IPS-18a (cell line): Measurements from ENCODE around the gene CDH4.

Source experiments
- H3K27ac ChIP-seq: one replicate; pipeline ENCODE4 v1.5.1; 2013; ENCODE audit warnings: low read length
- H3K27me3 ChIP-seq: one replicate; pipeline ENCODE4 v1.6.1; 2013; ENCODE audit warnings: mild to moderate bottlenecking, low read length; ENCODE audit not compliant: control insufficient read depth, insufficient read depth
- H3K36me3 ChIP-seq: one replicate; pipeline ENCODE4 v1.6.1; 2013; ENCODE audit warnings: low read depth, low read length; ENCODE audit not compliant: control insufficient read depth
- H3K4me1 ChIP-seq: one replicate; pipeline ENCODE4 v1.6.1; 2013; ENCODE audit warnings: low read depth, low read length; ENCODE audit not compliant: control insufficient read depth
- H3K4me3 ChIP-seq: one replicate; pipeline ENCODE4 v1.5.1; 2013; ENCODE audit warnings: low read length
- H3K9ac ChIP-seq: one replicate; pipeline ENCODE4 v1.6.1; 2013; ENCODE audit warnings: mild to moderate bottlenecking, low read length, moderate library complexity
- H3K9me3 ChIP-seq: one replicate; pipeline ENCODE4 v1.6.1; 2013; ENCODE audit warnings: low read depth, low read length; ENCODE audit not compliant: control insufficient read depth

The CDH4 gene

DNA sequence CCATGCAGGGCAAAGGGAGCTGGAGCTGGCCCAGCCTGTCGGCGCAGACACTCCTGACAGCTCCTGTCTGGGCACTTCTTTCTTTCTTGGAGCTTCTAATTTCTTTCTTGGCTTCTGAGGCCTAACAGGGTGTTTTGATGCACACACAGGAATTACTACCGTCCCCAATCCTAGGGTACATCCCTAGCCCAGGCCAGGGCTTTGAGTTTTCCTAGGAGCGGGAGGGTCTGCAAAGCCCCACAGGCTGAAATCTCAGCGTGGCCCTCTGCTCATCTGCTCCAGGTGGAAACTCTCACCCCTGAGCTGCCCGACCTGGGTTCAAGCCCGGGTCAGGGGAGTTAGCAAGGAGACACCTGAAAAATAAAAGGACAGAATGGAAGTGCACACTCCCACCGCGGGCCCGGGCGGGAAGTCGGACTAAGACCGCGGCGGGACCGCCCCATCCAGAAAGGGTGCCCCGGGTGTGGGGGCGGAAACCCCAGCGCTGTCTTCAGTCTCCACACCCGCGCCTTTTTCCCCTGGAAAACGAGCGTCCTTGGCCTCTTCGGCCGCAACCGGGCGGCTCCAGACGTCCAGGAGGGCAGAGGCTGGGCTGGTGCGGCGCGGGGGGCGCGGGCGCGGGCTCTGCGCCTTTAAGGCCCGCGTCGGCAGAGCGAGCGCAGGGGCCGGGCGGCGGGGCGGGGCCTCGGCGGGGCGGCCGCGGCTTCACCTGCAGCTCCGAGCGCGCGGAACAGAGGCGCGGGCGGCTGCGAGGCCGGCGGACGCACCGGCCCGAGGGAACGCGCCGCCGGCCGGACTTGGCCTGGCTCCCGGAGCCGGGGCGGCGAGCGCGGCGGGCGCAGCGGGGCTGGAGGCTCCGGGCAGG, at the start of gene CDH4:
TSS of gene CDH4 (plus strand) at position 733 of the 865 bp plus-strand sequence.
- Histone ChIP-seq H3K27ac (no peak within 1 kb of the TSS), H3K4me1 (peaks cover 7% of the 10 kb centered on the region), H3K9me3 (no peaks in the 10 kb centered on the region), H3K4me3 (peak within 1 kb of the TSS; percentile 54), H3K9ac (no peak within 1 kb of the TSS), H3K36me3 (peaks cover 9% of the 10 kb centered on the region), H3K27me3 (peaks cover 90% of the 10 kb centered on the region)

GRCh38 chr20:61203320-61203719, 48.7 kb upstream of the CDH4 start:
- no peaks in the 10 kb centered on the region for H3K4me1 ChIP-seq
- H3K9me3 ChIP-seq: no peaks in the 10 kb centered on the region
- no peaks in the 10 kb centered on the region for H3K36me3 ChIP-seq
- H3K9ac ChIP-seq: no peak overlapping the region
- no peak overlapping the region for H3K4me3 ChIP-seq
- no peak overlapping the region for H3K27ac ChIP-seq
- peaks cover 46% of the 10 kb centered on the region for H3K27me3 ChIP-seq

- H3K4me3 ChIP-seq: no peak overlapping the region
- H3K27ac ChIP-seq: no peak overlapping the region
- H3K9ac ChIP-seq: no peak overlapping the region
- H3K4me1 ChIP-seq: no peaks in the 10 kb centered on the region
- no peaks in the 10 kb centered on the region for H3K9me3 ChIP-seq
- H3K27me3 ChIP-seq: peaks cover 43% of the 10 kb centered on the region
- H3K36me3 ChIP-seq: no peaks in the 10 kb centered on the region
Measured at GRCh38 chr20:61204206-61204605, 47.9 kb upstream of the CDH4 start.

DNA sequence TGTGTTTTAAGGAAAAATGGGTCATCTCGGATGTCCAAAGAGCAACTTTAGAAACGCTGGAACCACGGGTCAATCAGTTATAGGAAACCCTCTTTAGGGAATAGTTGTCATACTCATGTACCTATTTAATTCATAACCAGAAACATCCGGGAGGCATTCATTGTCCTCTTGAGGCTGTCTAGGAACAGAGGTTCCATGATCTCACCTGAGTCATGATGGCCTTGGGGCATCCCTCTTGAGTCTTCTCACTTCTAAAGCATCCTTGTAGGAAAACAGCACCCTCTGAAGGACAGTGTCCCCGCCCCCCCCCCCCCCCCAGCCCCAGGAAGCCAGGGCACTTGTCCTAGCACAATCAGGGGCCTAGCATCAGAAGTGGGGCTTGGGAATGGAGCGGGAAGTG, 46.3 kb upstream of the CDH4 start:
- Histone ChIP-seq H3K36me3 (no peaks in the 10 kb centered on the region), H3K27ac (no peak overlapping the region), H3K4me1 (no peaks in the 10 kb centered on the region), H3K27me3 (peaks cover 38% of the 10 kb centered on the region), H3K9me3 (no peaks in the 10 kb centered on the region), H3K4me3 (no peak overlapping the region), H3K9ac (no peak overlapping the region)

DNA sequence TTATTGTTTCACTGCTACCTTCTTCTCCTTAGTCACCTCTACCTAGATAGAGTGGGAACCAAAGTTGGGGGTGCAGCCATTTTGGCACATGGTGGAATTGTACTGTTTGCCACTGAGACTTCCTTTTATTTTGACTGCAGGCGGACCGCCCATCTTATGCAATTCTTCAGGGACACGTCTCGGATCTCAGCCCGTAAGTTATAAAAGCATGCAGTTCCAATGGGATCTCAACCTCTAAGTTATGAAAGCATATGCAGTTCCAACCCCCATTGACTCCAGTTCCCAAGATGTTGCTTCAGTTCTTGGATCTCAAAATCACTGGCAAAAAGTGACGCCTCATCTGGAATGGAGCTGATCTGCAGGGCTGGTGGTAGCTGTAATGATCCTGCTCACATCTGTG, 41.2 kb upstream of the CDH4 start:
- Histone ChIP-seq H3K4me1 (no peaks in the 10 kb centered on the region), H3K27ac (no peak overlapping the region), H3K27me3 (peaks cover 40% of the 10 kb centered on the region)

DNA sequence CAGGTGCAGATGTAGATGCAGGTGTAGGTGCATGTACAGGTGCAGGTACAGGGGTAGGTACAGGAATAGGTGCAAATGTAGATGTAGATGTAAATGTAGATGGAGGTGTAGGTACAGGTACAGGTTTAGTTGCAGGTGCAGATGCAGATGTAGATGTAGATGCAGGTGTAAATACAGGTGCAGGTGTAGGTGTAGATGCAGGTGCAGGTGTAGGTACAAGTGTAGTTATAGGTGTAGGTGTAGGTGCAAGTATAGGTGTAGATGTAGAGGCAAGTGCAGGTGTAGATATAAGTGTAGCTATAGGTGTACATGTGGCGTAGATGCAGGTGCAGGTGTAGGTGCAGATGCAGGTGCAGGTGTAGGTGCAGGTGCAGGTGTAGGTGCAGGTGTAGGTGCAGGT, 34.2 kb upstream of the CDH4 start:
- Histone ChIP-seq H3K9me3 (no peaks in the 10 kb centered on the region), H3K27me3 (peaks cover 60% of the 10 kb centered on the region), H3K4me1 (no peaks in the 10 kb centered on the region), H3K27ac (no peak overlapping the region), H3K9ac (no peak overlapping the region), H3K36me3 (no peaks in the 10 kb centered on the region), H3K4me3 (no peak overlapping the region)

More for the DNA sequence above, 41.2 kb upstream of the CDH4 start:
- Histone ChIP-seq H3K4me3 (no peak overlapping the region), H3K36me3 (no peaks in the 10 kb centered on the region), H3K9me3 (no peaks in the 10 kb centered on the region), H3K9ac (no peak overlapping the region)

GRCh38 chr20:61219021-61219431, 33.0 kb upstream of the CDH4 start:
- Histone ChIP-seq H3K9me3 (no peaks in the 10 kb centered on the region), H3K27me3 (peaks cover 69% of the 10 kb centered on the region), H3K4me1 (no peaks in the 10 kb centered on the region), H3K27ac (no peak overlapping the region), H3K9ac (no peak overlapping the region), H3K4me3 (no peak overlapping the region), H3K36me3 (no peaks in the 10 kb centered on the region)

DNA sequence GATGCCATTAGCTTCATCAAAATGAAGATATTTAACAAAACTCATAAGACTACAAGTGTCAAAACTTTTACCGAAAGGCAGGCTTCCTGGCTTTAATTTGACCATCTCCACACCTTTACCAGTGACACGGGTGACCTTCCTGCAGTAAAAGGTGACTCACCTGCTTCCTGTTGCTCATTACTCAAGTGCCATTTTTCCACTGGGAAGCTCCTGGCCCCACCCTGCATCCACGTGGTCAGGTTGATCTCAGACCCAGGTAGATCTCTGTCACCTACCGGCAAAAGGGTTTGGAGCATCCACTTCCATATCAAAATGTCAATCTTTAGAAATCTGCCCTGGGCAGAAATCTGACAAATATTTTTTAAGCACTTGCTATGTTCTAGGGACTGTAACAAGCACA, 31.9 kb upstream of the CDH4 start:
- no peak overlapping the region for H3K9ac ChIP-seq
- H3K27ac ChIP-seq: no peak overlapping the region
- H3K9me3 ChIP-seq: no peaks in the 10 kb centered on the region
- peaks cover 73% of the 10 kb centered on the region for H3K27me3 ChIP-seq
- H3K4me3 ChIP-seq: no peak overlapping the region
- no peaks in the 10 kb centered on the region for H3K36me3 ChIP-seq
- H3K4me1 ChIP-seq: no peaks in the 10 kb centered on the region

DNA sequence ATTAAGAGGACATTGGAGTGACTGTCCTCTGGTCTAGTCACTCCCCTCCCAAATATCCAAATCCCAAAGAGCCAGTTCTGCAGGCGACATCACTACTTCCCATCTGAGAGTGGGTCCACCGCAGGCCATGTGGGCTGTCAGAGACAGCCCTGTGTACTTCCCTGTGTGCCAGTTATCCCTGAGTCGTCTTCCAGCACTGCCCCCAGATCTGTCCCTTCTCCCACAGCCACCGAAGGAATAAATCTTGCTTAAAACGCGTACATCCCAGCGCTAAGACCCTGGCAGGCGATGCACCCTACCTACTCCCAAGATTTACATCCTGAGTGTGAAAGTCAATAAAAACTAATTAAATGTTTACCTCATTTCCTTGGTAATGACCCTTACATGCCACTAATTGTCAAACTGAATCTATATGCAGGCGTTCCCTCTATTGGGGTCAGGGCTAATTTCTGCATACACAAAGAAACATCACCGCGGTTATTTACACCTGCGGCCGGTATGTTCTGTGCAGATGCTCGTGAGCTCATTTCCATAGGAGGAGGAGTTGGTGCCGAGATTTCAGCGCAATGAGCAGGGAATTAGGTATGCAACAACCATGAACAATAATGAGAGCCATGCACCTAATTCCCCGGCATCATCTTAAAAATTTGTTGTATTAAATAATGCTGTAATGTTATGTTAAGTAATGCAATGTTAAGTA, 31.3 kb upstream of the CDH4 start:
- peaks cover 66% of the 10 kb centered on the region for H3K27me3 ChIP-seq
- no peaks in the 10 kb centered on the region for H3K36me3 ChIP-seq

DNA sequence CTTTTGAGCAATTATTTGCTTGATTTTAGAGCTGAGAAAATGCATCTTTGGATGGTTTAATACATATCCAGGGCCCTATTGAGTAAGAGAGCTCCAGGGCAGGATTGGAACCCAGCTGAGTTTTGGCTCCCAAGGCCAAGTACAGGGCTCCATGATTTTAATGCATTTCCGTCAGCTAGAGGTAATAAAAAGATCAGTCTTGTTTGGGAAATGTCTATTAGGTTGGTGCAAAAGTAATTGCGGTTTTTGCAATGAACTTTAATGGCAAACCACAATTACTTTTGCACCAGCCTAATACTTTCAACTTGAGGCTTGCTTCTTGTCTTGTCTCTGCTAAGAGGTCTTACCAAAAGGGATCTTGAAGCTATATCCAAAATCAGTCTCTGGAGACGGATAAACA, 29.4 kb upstream of the CDH4 start:
- no peaks in the 10 kb centered on the region for H3K9me3 ChIP-seq
- no peaks in the 10 kb centered on the region for H3K4me1 ChIP-seq
- H3K4me3 ChIP-seq: no peak overlapping the region
- no peaks in the 10 kb centered on the region for H3K36me3 ChIP-seq
- H3K9ac ChIP-seq: no peak overlapping the region
- no peak overlapping the region for H3K27ac ChIP-seq
- peaks cover 62% of the 10 kb centered on the region for H3K27me3 ChIP-seq

More for the DNA sequence above, 31.3 kb upstream of the CDH4 start:
- no peak overlapping the region for H3K9ac ChIP-seq
- H3K9me3 ChIP-seq: no peaks in the 10 kb centered on the region
- no peak overlapping the region for H3K27ac ChIP-seq
- no peaks in the 10 kb centered on the region for H3K4me1 ChIP-seq
- no peak overlapping the region for H3K4me3 ChIP-seq

GRCh38 chr20:61223121-61223520, 28.9 kb upstream of the CDH4 start:
- H3K9me3 ChIP-seq: no peaks in the 10 kb centered on the region
- H3K27ac ChIP-seq: no peak overlapping the region
- H3K9ac ChIP-seq: no peak overlapping the region
- no peaks in the 10 kb centered on the region for H3K4me1 ChIP-seq
- no peaks in the 10 kb centered on the region for H3K36me3 ChIP-seq
- peaks cover 63% of the 10 kb centered on the region for H3K27me3 ChIP-seq
- no peak overlapping the region for H3K4me3 ChIP-seq
